ENCODE results near the gene MS4A4E.
"Not testable (repeated sequence)": the region's sequence is repeated elsewhere in the genome, so short reads cannot be mapped to it uniquely, and the experiment has no call there.

Gene MS4A4E

GRCh38 chr11:60242740-60243239 lies at the start of gene MS4A4E:
Gene MS4A4E, minus strand, starts transcription at chr11:60243137. Its CDS starts 13,082 bp downstream, at chr11:60230055.
- TF ChIP-seq, protein P1, sequence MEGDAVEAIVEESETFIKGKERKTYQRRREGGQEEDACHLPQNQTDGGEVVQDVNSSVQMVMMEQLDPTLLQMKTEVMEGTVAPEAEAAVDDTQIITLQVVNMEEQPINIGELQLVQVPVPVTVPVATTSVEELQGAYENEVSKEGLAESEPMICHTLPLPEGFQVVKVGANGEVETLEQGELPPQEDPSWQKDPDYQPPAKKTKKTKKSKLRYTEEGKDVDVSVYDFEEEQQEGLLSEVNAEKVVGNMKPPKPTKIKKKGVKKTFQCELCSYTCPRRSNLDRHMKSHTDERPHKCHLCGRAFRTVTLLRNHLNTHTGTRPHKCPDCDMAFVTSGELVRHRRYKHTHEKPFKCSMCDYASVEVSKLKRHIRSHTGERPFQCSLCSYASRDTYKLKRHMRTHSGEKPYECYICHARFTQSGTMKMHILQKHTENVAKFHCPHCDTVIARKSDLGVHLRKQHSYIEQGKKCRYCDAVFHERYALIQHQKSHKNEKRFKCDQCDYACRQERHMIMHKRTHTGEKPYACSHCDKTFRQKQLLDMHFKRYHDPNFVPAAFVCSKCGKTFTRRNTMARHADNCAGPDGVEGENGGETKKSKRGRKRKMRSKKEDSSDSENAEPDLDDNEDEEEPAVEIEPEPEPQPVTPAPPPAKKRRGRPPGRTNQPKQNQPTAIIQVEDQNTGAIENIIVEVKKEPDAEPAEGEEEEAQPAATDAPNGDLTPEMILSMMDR (IDR thresholded peaks at IDR 0.05; ENCODE audit: borderline replicate concordance, insufficient read depth, low read depth, low read length), result no peak
- H3K4me3 ChIP-seq (ENCODE audit: low read depth, low read length), result no peak within 1 kb of the TSS

- TF ChIP-seq, protein P1 (IDR thresholded peaks at IDR 0.05; ENCODE audit: borderline replicate concordance, insufficient read depth, low read depth, low read length), result no peak
These were observed 49.2 kb upstream of the MS4A4E start for GRCh38 chr11:60292145-60292544.

GRCh38 chr11:60288531-60288930 lies 45.6 kb upstream of the MS4A4E start:
- no peak overlapping the region for H3K4me3 ChIP-seq (ENCODE audit: low read depth, low read length)
- TF ChIP-seq, protein P1 (IDR thresholded peaks at IDR 0.05; ENCODE audit: borderline replicate concordance, insufficient read depth, low read depth, low read length), result no peak

More at GRCh38 chr11:60292145-60292544, 49.2 kb upstream of the MS4A4E start:
- H3K4me3 ChIP-seq (ENCODE audit: low read depth, low read length), result no peak overlapping the region

DNA sequence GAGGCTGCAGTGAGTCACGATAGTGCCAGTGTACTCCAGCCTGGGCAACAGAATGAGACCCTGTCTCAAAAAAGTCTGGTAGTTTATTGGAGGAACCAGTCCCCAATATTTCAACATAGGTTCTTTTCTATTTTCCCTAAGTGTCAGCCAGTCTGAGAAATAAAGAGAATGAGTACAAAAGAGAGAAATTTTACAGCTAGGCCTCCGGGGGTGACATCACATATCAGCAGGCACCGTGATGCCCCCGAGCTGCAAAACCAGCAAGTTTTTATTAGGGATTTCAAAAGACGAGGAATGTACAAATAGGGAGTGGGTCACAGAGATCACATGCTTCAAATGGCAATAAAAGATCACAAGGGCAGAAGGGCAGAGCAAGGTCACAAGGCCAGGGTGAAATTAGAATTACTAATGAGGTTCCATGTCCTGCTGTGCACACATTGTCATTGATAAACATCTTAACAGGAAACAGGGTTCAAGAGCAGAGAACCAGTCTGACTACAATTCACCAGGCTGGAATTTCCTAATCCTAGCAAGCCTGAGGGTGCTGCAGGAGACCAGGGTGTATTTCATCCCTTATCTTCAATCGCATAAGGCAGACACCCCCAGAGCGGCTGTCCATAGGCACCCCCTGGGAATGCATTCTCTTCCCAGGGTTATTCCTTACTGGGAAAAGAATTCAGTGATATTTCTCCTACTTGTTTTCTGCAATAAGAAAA lies 42.6 kb upstream of the MS4A4E start:
- H3K4me3 ChIP-seq (ENCODE audit: low read depth, low read length), result not testable (repeated sequence)

GRCh38 chr11:60282286-60282685 lies 39.3 kb upstream of the MS4A4E start:
- H3K4me3 ChIP-seq (ENCODE audit: low read depth, low read length), result no peak overlapping the region
- TF ChIP-seq, protein P1 (IDR thresholded peaks at IDR 0.05; ENCODE audit: borderline replicate concordance, insufficient read depth, low read depth, low read length), result no peak

DNA sequence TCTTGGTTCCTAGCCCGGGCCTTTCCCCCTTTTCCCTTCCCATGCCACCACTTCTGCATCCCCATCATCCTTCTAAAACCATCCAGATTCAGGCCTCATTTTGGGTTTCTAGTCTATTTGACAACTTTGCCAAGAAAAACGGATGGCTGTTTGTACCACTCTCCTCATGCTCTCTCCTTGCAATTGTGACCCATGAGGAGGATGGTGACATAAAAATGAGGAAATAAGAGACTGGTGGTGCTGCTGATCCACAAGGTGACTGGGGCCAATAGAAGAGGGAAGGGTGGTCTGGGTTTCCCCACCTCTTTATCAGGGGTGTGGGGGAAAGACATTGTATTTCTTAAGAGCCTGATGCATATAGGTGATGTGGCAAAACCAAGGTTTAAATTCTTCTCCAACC lies 38.5 kb upstream of the MS4A4E start:
- TF ChIP-seq, protein P1 (IDR thresholded peaks at IDR 0.05; ENCODE audit: borderline replicate concordance, insufficient read depth, low read depth, low read length), result no peak
- H3K4me3 ChIP-seq (ENCODE audit: low read depth, low read length), result no peak overlapping the region

DNA sequence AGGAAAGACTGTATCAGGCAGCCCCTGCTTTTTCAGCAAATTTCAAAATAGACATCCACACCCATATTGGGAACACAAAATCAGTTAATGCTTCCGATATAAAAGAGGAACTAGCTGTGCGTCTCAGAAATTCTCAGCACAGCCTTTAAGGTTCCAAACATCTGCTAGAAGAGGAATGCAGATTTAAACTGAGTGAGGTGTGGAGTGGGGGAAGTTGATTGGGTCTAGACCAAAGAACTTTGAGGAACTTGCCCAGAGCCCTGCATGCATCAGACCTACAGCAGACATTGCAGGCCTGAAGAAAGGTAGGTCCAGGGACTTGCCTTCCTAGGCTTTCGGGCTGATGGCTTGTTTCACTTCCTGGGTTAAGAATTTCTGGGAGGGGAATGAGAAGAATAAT lies 37.5 kb upstream of the MS4A4E start, which contains the start of gene MS4A4A:
Gene MS4A4A, plus strand, starts transcription at position 255 of the 400 bp plus-strand sequence. Its CDS starts 10 bp downstream, at position 265.
- TF ChIP-seq, protein P1 (IDR thresholded peaks at IDR 0.05; ENCODE audit: borderline replicate concordance, insufficient read depth, low read depth, low read length), result no peak
- no peak within 1 kb of the TSS for H3K4me3 ChIP-seq (ENCODE audit: low read depth, low read length)

All from GM12875 (cell line).